ENCODE measurements around the gene HYCC1. TPM values are rescaled to one million over a fixed set of nuclear protein-coding genes. Genes with fewer than 3 reads are reported as not detected.

HYCC1 gene
- total RNA-seq, 1 experiment from 2014 or later: 125 TPM

DNA sequence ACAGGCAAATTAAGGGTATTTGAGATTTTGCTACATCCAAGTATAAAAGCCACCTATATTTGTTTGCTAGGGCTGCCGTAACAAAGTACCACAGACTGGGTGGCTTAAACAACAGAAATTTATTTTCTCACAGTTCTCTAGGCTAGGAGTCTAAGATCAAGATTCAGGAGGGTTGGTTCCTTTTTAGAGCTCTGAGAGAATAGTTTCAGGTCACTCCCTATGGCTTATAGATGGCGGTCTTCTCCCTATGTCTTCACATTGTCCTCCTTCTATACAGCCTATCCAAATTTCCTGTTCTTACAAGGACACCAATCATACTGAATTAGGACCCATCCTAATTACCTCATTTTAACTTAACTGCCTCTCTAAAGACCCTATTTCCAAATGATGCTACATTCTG is 11.2 kb downstream of the HYCC1 start (continued):
- TF ChIP-seq E2F4 (CRISPR knock-in tag; IDR thresholded peaks at IDR 0.05; ENCODE audit: borderline replicate concordance, low read depth) (no peak), RELA (CRISPR knock-in tag; IDR thresholded peaks at IDR 0.05; ENCODE audit: borderline replicate concordance) (no peak), ZNF416 (CRISPR knock-in tag; IDR thresholded peaks at IDR 0.05) (no peak), PRRX2 (CRISPR knock-in tag; IDR thresholded peaks at IDR 0.05) (no peak), SMAD4 (CRISPR knock-in tag; IDR thresholded peaks at IDR 0.05) (no peak)
- TF ChIP-seq, protein P1, sequence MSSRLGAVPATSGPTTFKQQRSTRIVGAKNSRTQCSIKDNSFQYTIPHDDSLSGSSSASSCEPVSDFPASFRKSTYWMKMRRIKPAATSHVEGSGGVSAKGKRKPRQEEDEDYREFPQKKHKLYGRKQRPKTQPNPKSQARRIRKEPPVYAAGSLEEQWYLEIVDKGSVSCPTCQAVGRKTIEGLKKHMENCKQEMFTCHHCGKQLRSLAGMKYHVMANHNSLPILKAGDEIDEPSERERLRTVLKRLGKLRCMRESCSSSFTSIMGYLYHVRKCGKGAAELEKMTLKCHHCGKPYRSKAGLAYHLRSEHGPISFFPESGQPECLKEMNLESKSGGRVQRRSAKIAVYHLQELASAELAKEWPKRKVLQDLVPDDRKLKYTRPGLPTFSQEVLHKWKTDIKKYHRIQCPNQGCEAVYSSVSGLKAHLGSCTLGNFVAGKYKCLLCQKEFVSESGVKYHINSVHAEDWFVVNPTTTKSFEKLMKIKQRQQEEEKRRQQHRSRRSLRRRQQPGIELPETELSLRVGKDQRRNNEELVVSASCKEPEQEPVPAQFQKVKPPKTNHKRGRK (CRISPR knock-in tag; IDR thresholded peaks at IDR 0.05; ENCODE audit: borderline replicate concordance): no peak

- Mint-ChIP-seq H3K4me3 (no peak overlapping the region), H3K36me3 (no peaks in the 10 kb centered on the region), H3K4me1 (peaks cover 71% of the 10 kb centered on the region), H3K27ac (no peak overlapping the region), H3K9me3 (no peaks in the 10 kb centered on the region), H3K27me3 (ENCODE audit: low read depth) (no peaks in the 10 kb centered on the region)
- DNase-seq (ENCODE audit: low spot score) (no peak), ATAC-seq (no peak)
- TF ChIP-seq CREB1 (CRISPR knock-in tag; IDR thresholded peaks at IDR 0.05) (no peak), NFYB (CRISPR knock-in tag; conservative IDR thresholded peaks at IDR 0.05; ENCODE audit: low read depth) (no peak), HMGA2 (CRISPR knock-in tag; IDR thresholded peaks at IDR 0.05) (no peak), ETV6 (CRISPR knock-in tag; IDR thresholded peaks at IDR 0.05) (no peak), ZBTB43 (CRISPR knock-in tag; IDR thresholded peaks at IDR 0.05) (no peak), EMX1 (CRISPR knock-in tag; IDR thresholded peaks at IDR 0.05) (no peak), FOXP1 (CRISPR knock-in tag; IDR thresholded peaks at IDR 0.05; ENCODE audit: borderline replicate concordance) (no peak), E2F4 (CRISPR knock-in tag; IDR thresholded peaks at IDR 0.05; ENCODE audit: borderline replicate concordance, low read depth) (no peak), ZNF671 (CRISPR knock-in tag; IDR thresholded peaks at IDR 0.05) (no peak), NR3C1 (CRISPR knock-in tag; conservative IDR thresholded peaks at IDR 0.05; ENCODE audit: low read depth) (no peak), FOXP4 (CRISPR knock-in tag; IDR thresholded peaks at IDR 0.05) (no peak), ZMAT4 (CRISPR knock-in tag; IDR thresholded peaks at IDR 0.05) (no peak), STAT6 (CRISPR knock-in tag; conservative IDR thresholded peaks at IDR 0.05; ENCODE audit: low read depth) (no peak)
- TF ChIP-seq, protein P2, sequence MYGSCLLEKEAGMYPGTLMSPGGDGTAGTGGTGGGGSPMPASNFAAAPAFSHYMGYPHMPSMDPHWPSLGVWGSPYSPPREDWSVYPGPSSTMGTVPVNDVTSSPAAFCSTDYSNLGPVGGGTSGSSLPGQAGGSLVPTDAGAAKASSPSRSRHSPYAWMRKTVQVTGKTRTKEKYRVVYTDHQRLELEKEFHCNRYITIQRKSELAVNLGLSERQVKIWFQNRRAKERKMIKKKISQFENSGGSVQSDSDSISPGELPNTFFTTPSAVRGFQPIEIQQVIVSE (CRISPR knock-in tag; IDR thresholded peaks at IDR 0.05; ENCODE audit: borderline replicate concordance): no peak
- TF ChIP-seq, protein P3, sequence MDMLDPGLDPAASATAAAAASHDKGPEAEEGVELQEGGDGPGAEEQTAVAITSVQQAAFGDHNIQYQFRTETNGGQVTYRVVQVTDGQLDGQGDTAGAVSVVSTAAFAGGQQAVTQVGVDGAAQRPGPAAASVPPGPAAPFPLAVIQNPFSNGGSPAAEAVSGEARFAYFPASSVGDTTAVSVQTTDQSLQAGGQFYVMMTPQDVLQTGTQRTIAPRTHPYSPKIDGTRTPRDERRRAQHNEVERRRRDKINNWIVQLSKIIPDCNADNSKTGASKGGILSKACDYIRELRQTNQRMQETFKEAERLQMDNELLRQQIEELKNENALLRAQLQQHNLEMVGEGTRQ (CRISPR knock-in tag; IDR thresholded peaks at IDR 0.05): no peak
- TF ChIP-seq, protein P4, sequence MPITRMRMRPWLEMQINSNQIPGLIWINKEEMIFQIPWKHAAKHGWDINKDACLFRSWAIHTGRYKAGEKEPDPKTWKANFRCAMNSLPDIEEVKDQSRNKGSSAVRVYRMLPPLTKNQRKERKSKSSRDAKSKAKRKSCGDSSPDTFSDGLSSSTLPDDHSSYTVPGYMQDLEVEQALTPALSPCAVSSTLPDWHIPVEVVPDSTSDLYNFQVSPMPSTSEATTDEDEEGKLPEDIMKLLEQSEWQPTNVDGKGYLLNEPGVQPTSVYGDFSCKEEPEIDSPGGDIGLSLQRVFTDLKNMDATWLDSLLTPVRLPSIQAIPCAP (CRISPR knock-in tag; IDR thresholded peaks at IDR 0.05): no peak
- TF ChIP-seq, protein P5, sequence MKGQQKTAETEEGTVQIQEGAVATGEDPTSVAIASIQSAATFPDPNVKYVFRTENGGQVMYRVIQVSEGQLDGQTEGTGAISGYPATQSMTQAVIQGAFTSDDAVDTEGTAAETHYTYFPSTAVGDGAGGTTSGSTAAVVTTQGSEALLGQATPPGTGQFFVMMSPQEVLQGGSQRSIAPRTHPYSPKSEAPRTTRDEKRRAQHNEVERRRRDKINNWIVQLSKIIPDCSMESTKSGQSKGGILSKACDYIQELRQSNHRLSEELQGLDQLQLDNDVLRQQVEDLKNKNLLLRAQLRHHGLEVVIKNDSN (CRISPR knock-in tag; IDR thresholded peaks at IDR 0.05): no peak
- POLR2A ChIA-PET: no interaction called here
- CTCF ChIA-PET: no interaction called here
Observed at GRCh38 chr7:23001610-23002009, 12.3 kb downstream of the HYCC1 start.

Data from WTC11 (cell line).